HG02610 (cell line): ENCODE data around the gene ARHGAP31.
A peak's percentile ranks its signal among the peaks of the same experiment; 100 is the strongest.
"Not testable (repeated sequence)": the region's sequence is repeated elsewhere in the genome, so short reads cannot be mapped to it uniquely, and the experiment has no call there.

Experiments
- ATAC-seq: cut with Tn5 transposase; IDR thresholded peaks from one replicate; pipeline ENCODE4 v1.9.1; 2021; ENCODE audit warnings: mild to moderate bottlenecking, moderate library complexity; ENCODE audit not compliant: unreplicated experiment

The ARHGAP31 gene

GRCh38 chr3:119343719-119344118 lies 49.5 kb downstream of the ARHGAP31 start:
- peak; percentile 66 for ATAC-seq

GRCh38 chr3:119346076-119346496 lies 51.9 kb downstream of the ARHGAP31 start:
- ATAC-seq = no peak

GRCh38 chr3:119347036-119347435 lies 52.9 kb downstream of the ARHGAP31 start:
- ATAC-seq = no peak

GRCh38 chr3:119349354-119350041 lies 55.3 kb downstream of the ARHGAP31 start:
- no peak for ATAC-seq

- no peak for ATAC-seq
These were observed 55.9 kb downstream of the ARHGAP31 start for GRCh38 chr3:119350114-119350513.

GRCh38 chr3:119351581-119351980 lies 57.4 kb downstream of the ARHGAP31 start:
- ATAC-seq = no peak

- peak; percentile 98 for ATAC-seq
These were observed 57.9 kb downstream of the ARHGAP31 start for GRCh38 chr3:119352034-119352609.

- ATAC-seq = peak; percentile 23
These were observed 58.8 kb downstream of the ARHGAP31 start for GRCh38 chr3:119352863-119353527.

GRCh38 chr3:119355608-119356007 lies 61.4 kb downstream of the ARHGAP31 start:
- ATAC-seq = not testable (repeated sequence)

- ATAC-seq = no peak
These were observed 62.5 kb downstream of the ARHGAP31 start for GRCh38 chr3:119356646-119357045.

GRCh38 chr3:119357190-119357589 lies 63.0 kb downstream of the ARHGAP31 start:
- ATAC-seq = no peak

GRCh38 chr3:119359476-119360326 lies 65.5 kb downstream of the ARHGAP31 start:
- ATAC-seq = peak; percentile 60

- ATAC-seq = no peak
These were observed 66.7 kb downstream of the ARHGAP31 start for GRCh38 chr3:119360736-119361462.

GRCh38 chr3:119362010-119362409 lies 67.8 kb downstream of the ARHGAP31 start:
- ATAC-seq = no peak

- no peak for ATAC-seq
These were observed 69.0 kb downstream of the ARHGAP31 start for GRCh38 chr3:119362940-119363725.

- no peak for ATAC-seq
These were observed 70.2 kb downstream of the ARHGAP31 start for GRCh38 chr3:119364401-119364800.

- no peak for ATAC-seq
These were observed 71.2 kb downstream of the ARHGAP31 start for GRCh38 chr3:119365418-119365817.

GRCh38 chr3:119367000-119367399 lies 72.8 kb downstream of the ARHGAP31 start:
- ATAC-seq = no peak

GRCh38 chr3:119368298-119368697 lies 74.1 kb downstream of the ARHGAP31 start:
- no peak for ATAC-seq

- ATAC-seq = not testable (repeated sequence)
These were observed 77.6 kb downstream of the ARHGAP31 start for GRCh38 chr3:119371786-119372185.
